ENCODE measurements around the gene REG1B.

REG1B gene

GRCh38 chr2:79099140-79099686 is 11.4 kb upstream of the REG1B start:
- TF ChIP-seq TEAD4 (IDR thresholded peaks at IDR 0.05) (no peak), REST (IDR thresholded peaks at IDR 0.05; ENCODE audit: low read depth) (no peak), ZBTB7A (IDR thresholded peaks at IDR 0.05; ENCODE audit: low read depth) (no peak), RAD21 (IDR thresholded peaks at IDR 0.05; ENCODE audit: low read depth) (no peak), CREB1 (IDR thresholded peaks at IDR 0.05; ENCODE audit: low read depth) (no peak), EP300 (IDR thresholded peaks at IDR 0.05; ENCODE audit: borderline replicate concordance) (no peak), EGR1 (IDR thresholded peaks at IDR 0.05) (no peak), TAF1 (IDR thresholded peaks at IDR 0.05; ENCODE audit: low read depth) (no peak)
- TF ChIP-seq, protein P1, sequence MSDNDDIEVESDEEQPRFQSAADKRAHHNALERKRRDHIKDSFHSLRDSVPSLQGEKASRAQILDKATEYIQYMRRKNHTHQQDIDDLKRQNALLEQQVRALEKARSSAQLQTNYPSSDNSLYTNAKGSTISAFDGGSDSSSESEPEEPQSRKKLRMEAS (IDR thresholded peaks at IDR 0.05), result no peak

GRCh38 chr2:79097843-79098242 is 10.1 kb upstream of the REG1B start:
- TF ChIP-seq TCF12 (IDR thresholded peaks at IDR 0.05; ENCODE audit: low read depth) (no peak), EGR1 (IDR thresholded peaks at IDR 0.05) (no peak), FOXM1 (IDR thresholded peaks at IDR 0.05; ENCODE audit: borderline replicate concordance, low read depth) (no peak), NFIC (IDR thresholded peaks at IDR 0.05) (no peak), REST (IDR thresholded peaks at IDR 0.05; ENCODE audit: low read depth) (no peak), ZBTB7A (IDR thresholded peaks at IDR 0.05; ENCODE audit: low read depth) (no peak), USF1 (IDR thresholded peaks at IDR 0.05) (no peak), EP300 (IDR thresholded peaks at IDR 0.05; ENCODE audit: borderline replicate concordance) (no peak), YY1 (IDR thresholded peaks at IDR 0.05; ENCODE audit: low read depth) (no peak), TEAD4 (IDR thresholded peaks at IDR 0.05) (no peak), CEBPB (IDR thresholded peaks at IDR 0.05) (no peak), TAF1 (IDR thresholded peaks at IDR 0.05; ENCODE audit: low read depth) (no peak), CREB1 (IDR thresholded peaks at IDR 0.05; ENCODE audit: low read depth) (no peak), RAD21 (IDR thresholded peaks at IDR 0.05; ENCODE audit: low read depth) (no peak)
- TF ChIP-seq, protein P1 (IDR thresholded peaks at IDR 0.05), result no peak

- TF ChIP-seq TCF12 (IDR thresholded peaks at IDR 0.05; ENCODE audit: low read depth) (no peak), EP300 (IDR thresholded peaks at IDR 0.05; ENCODE audit: borderline replicate concordance) (no peak), CEBPB (IDR thresholded peaks at IDR 0.05) (no peak), CREB1 (IDR thresholded peaks at IDR 0.05; ENCODE audit: low read depth) (no peak), FOXM1 (IDR thresholded peaks at IDR 0.05; ENCODE audit: borderline replicate concordance, low read depth) (no peak), USF1 (IDR thresholded peaks at IDR 0.05) (no peak), REST (IDR thresholded peaks at IDR 0.05; ENCODE audit: low read depth) (no peak), YY1 (IDR thresholded peaks at IDR 0.05; ENCODE audit: low read depth) (no peak), TEAD4 (IDR thresholded peaks at IDR 0.05) (no peak), EGR1 (IDR thresholded peaks at IDR 0.05) (no peak), RAD21 (IDR thresholded peaks at IDR 0.05; ENCODE audit: low read depth) (no peak), ZBTB7A (IDR thresholded peaks at IDR 0.05; ENCODE audit: low read depth) (no peak), NFIC (IDR thresholded peaks at IDR 0.05) (no peak), TAF1 (IDR thresholded peaks at IDR 0.05; ENCODE audit: low read depth) (no peak)
- TF ChIP-seq, protein P1 (IDR thresholded peaks at IDR 0.05), result no peak
Measured at GRCh38 chr2:79090693-79091092, 2.9 kb upstream of the REG1B start.

DNA sequence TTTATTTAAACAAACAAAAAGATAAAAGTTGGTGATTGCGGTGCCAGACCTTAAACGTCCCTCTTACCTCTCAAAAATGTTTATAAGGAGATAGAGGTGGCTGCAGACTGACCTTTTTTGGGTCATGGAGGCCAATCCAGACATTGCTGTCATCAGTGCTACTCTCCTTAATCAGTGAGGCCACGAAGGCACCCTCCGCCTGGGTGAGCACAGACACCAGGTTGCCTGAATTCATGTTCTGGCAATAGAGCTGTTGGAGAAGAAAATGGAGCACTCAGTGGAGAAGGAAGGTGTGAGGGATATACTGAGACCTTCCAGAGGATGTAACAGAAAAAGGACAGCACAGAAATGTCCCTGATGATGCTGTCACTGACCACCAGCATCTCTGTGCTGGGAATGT is 1.5 kb downstream of the REG1B start:
- TF ChIP-seq REST (IDR thresholded peaks at IDR 0.05; ENCODE audit: low read depth) (no peak), CEBPB (IDR thresholded peaks at IDR 0.05) (no peak), TAF1 (IDR thresholded peaks at IDR 0.05; ENCODE audit: low read depth) (no peak), TCF12 (IDR thresholded peaks at IDR 0.05; ENCODE audit: low read depth) (no peak), USF1 (IDR thresholded peaks at IDR 0.05) (no peak), CREB1 (IDR thresholded peaks at IDR 0.05; ENCODE audit: low read depth) (no peak), YY1 (IDR thresholded peaks at IDR 0.05; ENCODE audit: low read depth) (no peak), TEAD4 (IDR thresholded peaks at IDR 0.05) (no peak), EP300 (IDR thresholded peaks at IDR 0.05; ENCODE audit: borderline replicate concordance) (no peak), ZBTB7A (IDR thresholded peaks at IDR 0.05; ENCODE audit: low read depth) (no peak), EGR1 (IDR thresholded peaks at IDR 0.05) (no peak), NFIC (IDR thresholded peaks at IDR 0.05) (no peak), RAD21 (IDR thresholded peaks at IDR 0.05; ENCODE audit: low read depth) (no peak), FOXM1 (IDR thresholded peaks at IDR 0.05; ENCODE audit: borderline replicate concordance, low read depth) (no peak)
- TF ChIP-seq, protein P1 (IDR thresholded peaks at IDR 0.05), result no peak

All from Ishikawa (cell line).